HG03378 (cell line): ENCODE measurements around the gene PCDHB9.
"Not testable (repeated sequence)": the region's sequence is repeated elsewhere in the genome, so short reads cannot be mapped to it uniquely, and the experiment has no call there.

Source experiments
- ATAC-seq: cut with Tn5 transposase; IDR thresholded peaks from one replicate; pipeline ENCODE4 v1.9.1; 2021; ENCODE audit warnings: mild to moderate bottlenecking, moderate library complexity; ENCODE audit not compliant: unreplicated experiment

PCDHB9 gene

DNA sequence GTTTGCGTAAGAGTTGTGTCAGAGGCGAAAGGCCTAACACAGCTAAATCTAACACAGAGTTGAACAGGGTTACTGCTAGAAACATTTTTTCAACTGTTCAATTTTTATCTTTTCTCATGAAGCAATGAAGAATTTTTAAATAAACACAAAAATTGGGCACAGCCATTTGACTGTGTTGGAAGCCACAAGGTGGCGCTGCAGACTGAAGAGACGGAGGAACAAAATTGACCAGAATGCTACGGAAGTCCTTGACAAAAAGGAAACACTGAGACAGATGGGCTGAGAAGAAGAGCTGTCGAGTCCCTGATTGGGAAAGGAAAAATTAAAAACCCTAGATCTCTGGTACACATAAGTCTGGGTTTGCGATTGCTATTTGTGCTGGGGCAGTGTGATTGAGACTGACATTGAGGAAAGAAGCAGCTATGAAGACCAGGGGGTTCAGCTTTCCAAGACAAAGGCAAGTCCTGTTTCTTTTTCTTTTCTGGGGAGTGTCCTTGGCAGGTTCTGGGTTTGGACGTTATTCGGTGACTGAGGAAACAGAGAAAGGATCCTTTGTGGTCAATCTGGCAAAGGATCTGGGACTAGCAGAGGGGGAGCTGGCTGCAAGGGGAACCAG is at the start of gene PCDHB9:
PCDHB9 (plus strand) TSS at position 265 of the 616 bp plus-strand sequence; CDS start at position 423, 158 bp downstream.
- no peak for ATAC-seq

DNA sequence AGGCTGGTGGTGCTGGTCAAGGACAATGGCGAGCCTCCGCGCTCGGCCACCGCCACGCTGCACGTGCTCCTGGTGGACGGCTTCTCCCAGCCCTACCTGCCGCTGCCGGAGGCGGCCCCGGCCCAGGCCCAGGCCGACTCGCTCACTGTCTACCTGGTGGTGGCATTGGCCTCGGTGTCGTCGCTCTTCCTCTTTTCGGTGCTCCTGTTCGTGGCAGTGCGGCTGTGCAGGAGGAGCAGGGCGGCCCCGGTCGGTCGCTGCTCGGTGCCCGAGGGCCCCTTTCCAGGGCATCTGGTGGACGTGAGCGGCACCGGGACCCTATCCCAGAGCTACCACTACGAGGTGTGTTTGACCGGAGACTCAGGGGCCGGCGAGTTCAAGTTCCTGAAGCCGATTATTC is 49.6 kb upstream of the PCDHB9 start:
- not testable (repeated sequence) for ATAC-seq

DNA sequence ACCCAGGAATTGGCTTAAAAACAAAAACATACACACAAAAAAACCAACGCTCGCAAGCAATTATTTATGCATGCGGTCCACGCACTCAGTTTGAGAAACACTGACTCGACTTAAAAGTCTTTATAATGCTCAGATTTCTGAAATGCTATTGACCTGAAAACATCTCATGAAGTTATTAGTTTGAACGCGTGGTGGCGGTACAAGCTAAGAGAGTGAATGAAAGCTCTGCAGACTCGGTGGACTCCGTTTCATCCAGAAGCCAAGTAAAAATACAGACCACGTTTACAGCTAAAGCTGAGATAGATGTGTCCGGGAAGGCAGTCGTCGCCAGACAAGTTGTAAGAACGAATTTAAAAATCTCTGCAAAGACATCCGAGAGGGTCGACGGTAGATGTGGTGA is 37.1 kb upstream of the PCDHB9 start, which contains the start of gene PCDHB6:
PCDHB6 (plus strand) TSS at position 246 of the 400 bp plus-strand sequence. CDS start 201 bp downstream, outside the sequence.
- no peak for ATAC-seq

DNA sequence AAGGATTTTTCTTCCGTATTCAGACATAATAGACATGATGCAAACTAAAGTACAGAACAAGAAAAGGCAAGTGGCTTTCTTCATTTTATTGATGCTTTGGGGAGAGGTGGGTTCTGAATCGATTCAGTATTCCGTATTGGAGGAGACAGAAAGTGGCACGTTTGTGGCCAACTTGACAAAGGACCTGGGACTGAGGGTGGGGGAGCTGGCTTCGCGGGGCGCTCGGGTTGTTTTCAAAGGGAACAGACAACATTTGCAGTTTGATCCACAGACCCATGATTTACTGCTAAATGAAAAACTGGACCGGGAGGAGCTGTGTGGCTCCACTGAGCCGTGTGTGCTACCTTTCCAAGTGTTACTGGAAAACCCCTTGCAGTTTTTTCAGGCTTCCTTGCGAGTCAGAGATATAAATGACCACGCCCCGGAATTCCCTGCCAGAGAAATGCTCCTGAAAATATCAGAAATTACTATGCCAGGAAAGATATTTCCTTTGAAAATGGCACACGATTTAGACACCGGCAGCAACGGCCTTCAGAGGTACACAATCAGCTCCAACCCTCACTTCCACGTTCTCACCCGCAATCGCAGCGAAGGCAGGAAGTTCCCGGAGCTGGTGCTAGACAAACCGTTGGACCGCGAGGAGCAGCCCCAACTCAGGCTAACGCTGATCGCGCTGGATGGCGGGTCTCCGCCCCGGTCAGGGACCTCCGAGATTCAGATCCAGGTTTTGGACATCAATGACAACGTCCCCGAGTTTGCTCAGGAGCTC is 36.6 kb upstream of the PCDHB9 start:
- no peak for ATAC-seq

DNA sequence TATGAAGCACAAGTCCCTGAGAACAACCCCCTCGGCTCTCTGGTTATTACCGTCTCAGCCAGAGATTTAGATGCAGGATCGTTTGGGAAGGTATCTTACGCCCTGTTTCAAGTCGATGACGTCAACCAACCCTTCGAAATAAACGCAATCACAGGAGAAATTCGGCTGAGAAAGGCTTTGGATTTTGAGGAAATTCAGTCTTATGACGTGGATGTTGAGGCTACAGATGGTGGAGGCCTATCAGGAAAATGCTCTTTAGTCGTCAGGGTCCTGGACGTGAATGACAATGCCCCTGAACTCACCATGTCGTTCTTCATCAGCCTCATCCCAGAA is 36.0 kb upstream of the PCDHB9 start:
- no peak for ATAC-seq

DNA sequence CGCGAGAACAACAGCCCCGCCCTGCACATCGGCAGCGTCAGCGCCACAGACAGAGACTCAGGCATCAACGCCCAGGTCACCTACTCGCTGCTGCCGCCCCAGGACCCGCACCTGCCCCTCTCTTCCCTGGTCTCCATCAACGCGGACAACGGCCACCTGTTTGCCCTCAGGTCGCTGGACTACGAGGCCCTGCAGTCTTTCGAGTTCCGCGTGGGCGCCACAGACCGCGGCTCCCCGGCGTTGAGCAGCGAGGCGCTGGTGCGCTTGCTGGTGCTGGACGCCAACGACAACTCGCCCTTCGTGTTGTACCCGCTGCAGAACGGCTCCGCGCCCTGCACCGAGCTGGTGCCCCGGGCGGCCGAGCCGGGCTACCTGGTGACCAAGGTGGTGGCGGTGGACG is 35.3 kb upstream of the PCDHB9 start:
- ATAC-seq: not testable (repeated sequence)

DNA sequence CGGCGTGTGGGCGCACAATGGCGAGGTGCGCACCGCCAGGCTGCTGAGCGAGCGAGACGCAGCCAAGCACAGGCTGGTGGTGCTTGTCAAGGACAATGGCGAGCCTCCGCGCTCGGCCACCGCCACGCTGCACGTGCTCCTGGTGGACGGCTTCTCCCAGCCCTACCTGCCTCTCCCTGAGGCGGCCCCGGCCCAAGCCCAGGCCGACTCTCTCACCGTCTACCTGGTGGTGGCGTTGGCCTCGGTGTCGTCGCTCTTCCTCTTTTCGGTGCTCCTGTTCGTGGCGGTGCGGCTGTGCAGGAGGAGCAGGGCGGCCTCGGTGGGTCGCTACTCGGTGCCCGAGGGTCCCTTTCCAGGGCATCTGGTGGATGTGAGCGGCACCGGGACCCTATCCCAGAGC is 34.9 kb upstream of the PCDHB9 start:
- ATAC-seq: not testable (repeated sequence)

DNA sequence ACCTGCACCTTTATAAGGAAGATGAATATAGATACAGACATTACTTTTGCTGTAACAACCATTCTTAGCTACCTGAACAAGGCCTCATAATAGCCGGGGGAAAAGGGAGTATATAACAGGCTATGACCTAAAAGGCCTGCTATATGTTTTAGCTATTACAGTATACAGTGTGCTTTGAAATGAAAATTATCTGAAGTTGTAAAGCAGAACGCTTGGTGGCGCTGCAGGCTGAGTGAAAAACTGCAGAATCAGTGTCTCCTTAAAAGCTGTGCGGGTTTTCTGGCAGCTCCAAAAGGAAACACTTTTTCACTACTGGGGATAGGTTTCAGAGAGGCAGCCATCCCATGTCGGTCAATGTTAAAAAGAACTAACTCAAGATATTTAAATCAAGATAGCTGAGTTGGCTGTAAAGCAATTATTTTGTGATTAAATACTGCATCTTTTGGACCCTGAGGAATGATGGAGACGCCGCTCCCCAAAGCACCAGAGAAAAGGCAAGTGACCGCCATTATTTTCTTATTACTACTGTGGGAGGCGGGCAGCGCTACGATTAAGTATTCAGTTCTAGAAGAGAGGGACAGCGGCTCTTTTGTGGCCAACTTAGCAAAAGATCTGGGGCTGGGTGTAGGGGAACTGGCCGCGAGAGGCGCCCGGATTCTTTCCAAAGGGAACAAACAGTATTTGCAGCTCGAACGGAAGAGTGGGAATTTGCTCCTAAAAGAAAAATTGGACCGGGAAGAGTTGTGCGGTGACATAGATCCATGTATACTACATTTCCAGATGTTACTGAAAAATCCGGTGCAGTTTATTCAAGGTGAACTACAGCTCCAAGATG is 31.2 kb upstream of the PCDHB9 start:
- no peak for ATAC-seq

DNA sequence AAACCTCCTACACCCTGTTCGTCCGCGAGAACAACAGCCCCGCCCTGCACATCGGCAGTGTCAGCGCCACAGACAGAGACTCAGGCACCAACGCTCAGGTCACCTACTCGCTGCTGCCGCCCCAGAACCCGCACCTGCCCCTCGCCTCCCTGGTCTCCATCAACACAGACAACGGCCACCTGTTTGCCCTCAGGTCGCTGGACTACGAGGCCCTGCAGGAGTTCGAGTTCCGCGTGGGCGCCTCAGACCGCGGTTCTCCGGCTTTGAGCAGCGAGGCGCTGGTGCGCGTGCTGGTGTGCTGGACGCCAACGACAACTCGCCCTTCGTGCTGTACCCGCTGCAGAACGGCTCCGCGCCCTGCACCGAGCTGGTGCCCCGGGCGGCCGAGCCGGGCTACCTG is 29.6 kb upstream of the PCDHB9 start:
- not testable (repeated sequence) for ATAC-seq

DNA sequence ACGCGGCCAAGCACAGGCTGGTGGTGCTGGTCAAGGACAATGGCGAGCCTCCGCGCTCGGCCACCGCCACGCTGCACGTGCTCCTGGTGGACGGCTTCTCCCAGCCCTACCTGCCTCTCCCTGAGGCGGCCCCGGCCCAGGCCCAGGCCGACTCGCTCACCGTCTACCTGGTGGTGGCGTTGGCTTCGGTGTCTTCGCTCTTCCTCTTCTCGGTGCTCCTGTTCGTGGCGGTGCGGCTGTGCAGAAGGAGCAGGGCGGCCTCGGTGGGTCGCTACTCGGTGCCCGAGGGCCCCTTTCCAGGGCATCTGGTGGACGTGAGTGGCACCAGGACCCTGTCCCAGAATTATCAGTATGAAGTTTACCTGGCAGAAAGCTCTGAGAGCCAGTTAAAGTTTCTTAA is 29.1 kb upstream of the PCDHB9 start:
- ATAC-seq: not testable (repeated sequence)

DNA sequence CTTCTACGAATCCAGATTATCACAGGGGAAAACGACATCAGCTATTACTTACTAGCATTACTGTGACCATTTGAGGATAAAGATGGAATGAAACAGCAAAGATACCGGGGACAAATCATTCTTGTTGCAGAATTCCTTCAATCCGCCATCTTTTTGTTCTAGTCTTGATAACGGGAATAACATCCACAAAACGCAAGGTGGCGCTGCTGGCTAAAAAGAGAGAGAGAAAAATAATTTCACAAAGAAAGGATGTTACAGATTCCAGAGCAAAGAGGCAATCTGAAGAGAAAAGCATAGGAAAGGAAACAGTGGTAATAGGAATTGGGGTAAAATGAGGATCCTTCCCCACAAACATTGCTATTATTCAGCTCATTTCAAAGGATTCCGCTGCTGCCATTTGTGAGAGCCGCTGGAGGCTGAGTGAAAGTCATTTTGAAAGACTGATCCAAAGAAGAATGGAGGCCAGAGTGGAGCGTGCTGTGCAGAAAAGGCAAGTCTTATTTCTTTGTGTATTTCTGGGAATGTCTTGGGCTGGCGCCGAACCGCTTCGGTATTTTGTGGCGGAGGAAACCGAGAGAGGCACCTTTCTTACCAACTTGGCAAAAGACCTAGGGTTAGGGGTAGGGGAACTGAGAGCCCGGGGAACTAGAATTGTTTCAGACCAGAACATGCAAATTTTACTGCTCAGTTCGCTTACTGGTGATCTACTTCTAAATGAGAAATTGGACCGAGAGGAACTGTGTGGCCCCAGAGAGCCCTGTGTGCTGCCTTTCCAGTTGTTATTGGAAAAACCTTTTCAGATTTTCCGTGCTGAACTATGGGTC is 14.4 kb upstream of the PCDHB9 start, which contains the start of gene PCDHB7:
PCDHB7 (plus strand) TSS at position 264 of the 824 bp plus-strand sequence; CDS start at position 456, 192 bp downstream.
- ATAC-seq: no peak

DNA sequence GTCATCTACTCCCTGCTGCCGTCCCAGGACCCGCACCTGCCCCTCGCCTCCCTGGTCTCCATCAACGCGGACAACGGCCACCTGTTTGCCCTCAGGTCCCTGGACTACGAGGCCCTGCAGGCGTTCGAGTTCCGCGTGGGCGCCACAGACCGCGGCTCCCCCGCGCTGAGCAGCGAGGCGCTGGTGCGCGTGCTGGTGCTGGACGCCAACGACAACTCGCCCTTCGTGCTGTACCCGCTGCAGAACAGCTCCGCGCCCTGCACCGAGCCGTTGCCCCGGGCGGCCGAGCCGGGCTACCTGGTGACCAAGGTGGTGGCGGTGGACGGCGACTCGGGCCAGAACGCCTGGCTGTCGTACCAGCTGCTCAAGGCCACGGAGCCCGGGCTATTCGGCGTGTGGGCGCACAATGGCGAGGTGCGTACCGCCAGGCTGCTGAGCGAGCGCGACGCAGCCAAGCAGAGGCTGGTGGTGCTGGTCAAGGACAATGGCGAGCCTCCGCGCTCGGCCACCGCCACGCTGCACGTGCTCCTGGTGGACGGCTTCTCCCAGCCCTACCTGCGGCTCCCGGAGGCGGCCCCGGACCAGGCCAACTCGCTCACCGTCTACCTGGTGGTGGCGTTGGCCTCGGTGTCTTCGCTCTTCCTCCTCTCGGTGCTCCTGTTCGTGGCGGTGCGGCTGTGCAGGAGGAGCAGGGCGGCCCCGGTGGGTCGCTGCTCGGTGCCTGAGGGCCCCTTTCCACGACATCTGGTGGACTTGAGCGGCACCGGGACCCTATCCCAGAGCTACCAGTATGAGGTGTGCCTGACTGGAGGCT is 12.5 kb upstream of the PCDHB9 start:
- not testable (repeated sequence) for ATAC-seq

DNA sequence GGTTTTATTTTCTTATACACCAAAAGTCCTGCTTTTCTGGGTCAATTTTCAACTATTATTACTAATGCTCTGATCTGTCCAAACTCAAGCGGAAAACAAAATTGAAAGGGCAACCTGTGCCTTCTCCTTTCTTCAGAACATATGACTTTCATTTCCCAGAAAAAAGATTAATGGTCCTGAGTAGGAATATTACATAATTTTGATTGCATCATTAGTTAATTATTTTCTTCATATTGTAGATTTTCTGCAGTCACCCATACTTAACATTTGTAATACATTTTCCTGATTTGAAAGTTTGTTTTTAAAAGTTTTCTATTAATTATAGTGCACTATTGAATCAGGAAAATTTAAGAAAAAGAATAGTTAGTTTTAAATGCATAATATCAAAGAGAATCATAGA is 11.0 kb upstream of the PCDHB9 start:
- ATAC-seq: no peak

DNA sequence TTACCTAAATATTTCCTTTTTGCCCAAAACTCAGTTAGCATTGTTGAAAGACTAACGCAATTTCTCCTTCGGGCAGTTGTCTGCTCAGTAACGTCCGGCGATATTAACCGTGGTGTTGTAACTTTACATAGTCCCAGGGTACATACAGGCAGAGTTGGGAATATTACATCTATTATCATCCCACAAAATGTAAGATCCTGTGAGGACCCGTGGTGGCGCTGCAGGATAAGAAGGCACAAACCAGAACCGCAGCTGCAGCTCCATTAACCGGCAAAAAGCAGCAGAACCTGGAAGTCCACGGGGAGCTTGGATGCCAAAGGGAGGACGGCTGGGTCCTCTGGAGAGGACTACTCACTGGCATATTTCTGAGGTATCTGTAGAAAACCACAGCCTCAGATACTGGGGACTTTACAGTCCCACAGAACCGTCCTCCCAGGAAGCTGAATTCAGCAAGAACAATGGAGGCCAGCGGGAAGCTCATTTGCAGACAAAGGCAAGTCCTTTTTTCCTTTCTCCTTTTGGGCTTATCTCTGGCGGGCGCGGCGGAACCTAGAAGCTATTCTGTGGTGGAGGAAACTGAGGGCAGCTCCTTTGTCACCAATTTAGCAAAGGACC is 9.3 kb upstream of the PCDHB9 start, which contains the start of gene PCDHB8:
PCDHB8 (plus strand) TSS at position 214 of the 615 bp plus-strand sequence; CDS start at position 459, 245 bp downstream.
- not testable (repeated sequence) for ATAC-seq

DNA sequence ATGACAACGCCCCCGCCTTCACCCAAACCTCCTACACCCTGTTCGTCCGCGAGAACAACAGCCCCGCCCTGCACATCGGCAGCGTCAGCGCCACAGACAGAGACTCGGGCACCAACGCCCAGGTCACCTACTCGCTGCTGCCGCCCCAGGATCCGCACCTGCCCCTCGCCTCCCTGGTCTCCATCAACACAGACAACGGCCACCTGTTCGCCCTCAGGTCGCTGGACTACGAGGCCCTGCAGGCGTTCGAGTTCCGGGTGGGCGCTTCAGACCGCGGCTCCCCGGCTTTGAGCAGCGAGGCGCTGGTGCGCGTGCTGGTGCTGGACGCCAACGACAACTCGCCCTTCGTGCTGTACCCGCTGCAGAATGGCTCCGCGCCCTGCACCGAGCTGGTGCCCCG is 7.6 kb upstream of the PCDHB9 start:
- ATAC-seq: not testable (repeated sequence)

DNA sequence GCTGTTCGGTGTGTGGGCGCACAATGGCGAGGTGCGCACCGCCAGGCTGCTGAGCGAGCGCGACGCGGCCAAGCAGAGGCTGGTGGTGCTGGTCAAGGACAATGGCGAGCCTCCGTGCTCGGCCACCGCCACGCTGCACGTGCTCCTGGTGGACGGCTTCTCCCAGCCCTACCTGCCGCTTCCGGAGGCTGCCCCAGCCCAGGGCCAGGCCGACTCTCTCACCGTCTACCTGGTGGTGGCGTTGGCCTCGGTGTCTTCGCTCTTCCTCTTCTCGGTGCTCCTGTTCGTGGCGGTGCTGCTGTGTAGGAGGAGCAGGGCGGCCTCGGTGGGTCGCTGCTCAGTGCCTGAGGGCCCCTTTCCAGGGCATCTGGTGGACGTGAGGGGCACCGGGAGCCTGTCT is 7.1 kb upstream of the PCDHB9 start:
- ATAC-seq: not testable (repeated sequence)

DNA sequence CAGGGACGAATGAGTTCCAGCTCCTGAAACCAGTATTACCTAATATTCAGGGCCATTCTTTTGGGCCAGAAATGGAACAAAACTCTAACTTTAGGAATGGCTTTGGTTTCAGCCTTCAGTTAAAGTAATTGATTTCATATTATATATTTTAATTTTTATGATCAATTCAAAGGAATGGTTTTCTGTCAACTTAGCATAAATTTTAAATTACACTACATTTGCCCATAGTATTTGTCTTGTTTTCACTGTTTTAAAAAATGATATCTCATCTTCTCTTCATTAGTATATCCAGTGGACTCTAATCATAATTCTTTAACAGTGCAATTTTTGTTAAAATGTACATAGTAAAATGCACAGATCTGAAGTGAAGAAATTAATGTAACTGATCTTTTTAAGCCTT is 6.6 kb upstream of the PCDHB9 start:
- ATAC-seq: no peak

DNA sequence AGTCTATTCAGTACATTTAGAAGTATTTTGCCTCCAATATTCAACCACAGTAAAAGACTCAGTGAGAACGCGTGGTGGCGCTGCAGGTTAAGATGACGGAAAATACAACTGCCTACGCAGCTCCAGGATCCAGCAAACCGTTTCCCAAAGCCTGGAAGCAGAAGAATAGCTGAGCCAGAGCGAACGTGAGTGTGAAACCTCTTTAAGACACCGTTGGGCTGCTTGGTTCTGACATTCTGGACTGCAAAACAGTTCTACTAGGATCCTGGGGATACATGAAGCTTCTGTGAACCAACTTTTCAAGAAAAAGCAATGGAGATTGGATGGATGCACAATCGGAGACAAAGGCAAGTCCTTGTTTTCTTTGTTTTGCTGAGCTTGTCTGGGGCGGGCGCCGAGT is 4.7 kb upstream of the PCDHB9 start, which contains the start of gene PCDHB16:
PCDHB16 (plus strand) TSS at position 140 of the 400 bp plus-strand sequence; CDS start at position 313, 173 bp downstream.
- no peak for ATAC-seq
